GOT3 (cell line): Measurements from ENCODE around the gene APLNR.
"Not testable (repeated sequence)": the region's sequence is repeated elsewhere in the genome, so short reads cannot be mapped to it uniquely, and the experiment has no call there.

Experiments
- DNase-seq: peaks from one replicate; lab custom pipeline; 2025; ENCODE audit warnings: mixed read lengths; lab: John Stamatoyannopoulos, UW

APLNR gene

DNA sequence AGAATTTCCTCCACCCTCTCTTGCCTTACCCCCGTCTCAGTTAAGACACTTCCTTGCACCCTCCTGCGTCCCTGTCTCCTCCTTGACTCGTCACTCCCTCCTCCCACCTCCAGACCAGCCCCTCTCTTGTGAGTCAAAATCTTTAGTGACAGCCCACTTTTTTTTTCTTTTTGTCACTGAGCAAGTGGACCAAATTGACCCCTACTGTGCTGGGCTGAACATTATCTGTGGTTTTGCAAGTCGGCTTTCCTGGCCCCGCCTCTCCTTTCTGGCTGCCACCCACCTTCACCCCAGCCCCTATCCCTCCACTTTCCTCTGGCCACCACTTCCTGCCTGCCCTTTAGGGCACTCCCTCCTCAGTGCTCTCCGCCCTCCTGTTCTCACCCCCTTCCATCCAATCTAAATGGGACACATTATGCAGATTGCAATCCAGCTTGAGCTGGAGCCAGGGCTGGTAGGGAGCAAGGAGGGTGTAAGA is at the start of gene APLNR:
Gene APLNR, minus strand, starts transcription at position 47 of the 478 bp plus-strand sequence. CDS start 246 bp downstream, outside the sequence.
- DNase-seq: no peak

DNA sequence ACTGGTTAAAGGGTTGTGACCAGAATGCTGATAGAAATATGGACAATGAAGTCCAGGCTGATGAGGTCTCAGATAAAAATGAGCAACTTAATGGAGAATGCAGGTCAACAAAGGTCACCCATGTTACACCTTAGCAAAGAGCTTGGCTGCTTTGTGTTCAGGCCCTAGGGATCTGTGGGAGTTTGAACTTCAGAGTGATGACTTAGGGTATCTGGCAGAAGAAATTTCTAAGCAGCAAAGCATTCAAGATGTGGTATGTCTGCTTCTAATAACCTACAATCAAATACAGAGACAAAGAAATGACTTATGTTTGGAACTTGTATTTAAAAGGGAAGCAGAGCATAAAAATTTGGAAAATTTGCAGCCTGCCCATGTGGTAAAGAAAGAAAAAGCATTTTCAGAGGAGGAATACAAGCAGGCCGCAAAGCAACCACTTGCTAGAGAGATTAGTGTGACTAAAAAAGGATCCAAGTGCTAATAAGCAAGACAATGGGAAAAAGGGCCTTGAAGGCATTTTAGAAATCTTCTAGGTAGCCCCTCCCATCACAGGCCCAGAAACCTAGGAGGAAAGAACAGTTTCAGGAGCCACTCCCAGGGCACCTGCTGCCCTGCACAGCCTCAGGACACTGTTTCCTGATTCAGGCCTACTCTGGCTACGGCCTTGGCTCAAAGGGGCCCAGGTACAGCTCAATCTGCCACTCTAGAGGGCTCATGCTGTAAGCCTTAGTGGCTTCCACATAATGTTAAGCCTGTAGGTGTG is 46.4 kb upstream of the APLNR start:
- DNase-seq: no peak

DNA sequence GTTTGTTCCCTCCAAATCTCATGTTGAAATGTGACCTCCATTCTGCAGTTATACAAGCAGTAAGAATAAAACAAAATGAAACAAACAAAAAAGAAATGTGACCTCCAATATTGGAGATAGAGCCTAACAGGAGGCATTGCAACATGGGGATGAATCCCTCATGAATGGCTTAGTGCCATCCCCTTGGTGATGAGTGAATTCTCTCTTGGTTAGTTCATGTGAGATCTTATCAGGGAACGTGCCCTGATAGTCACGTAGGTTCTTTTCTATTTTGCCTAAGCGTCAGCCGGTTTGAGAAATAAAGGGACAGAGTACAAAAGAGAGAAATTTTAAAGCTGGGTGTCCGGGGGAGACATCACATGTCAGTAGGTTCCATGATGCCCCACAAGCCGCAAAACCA is 44.5 kb upstream of the APLNR start:
- not testable (repeated sequence) for DNase-seq

DNA sequence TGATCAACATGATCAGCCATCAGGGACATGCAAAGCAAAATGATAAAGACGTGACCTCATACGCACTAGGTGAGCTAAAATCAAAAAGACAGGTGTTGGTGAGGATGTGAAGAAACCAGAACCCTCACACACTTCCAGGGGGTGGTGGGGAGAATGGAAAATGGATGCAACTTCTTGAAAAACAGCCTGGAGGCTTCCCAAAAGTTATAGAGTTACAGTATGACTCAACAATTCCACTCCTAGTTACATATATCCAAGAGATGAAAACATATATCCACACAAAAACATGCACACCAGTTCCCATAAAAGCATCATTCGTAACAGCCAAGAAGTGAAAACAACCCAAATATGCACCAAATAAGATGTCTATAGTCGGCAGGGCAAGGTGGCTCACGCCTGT is 42.1 kb upstream of the APLNR start:
- no peak for DNase-seq

DNA sequence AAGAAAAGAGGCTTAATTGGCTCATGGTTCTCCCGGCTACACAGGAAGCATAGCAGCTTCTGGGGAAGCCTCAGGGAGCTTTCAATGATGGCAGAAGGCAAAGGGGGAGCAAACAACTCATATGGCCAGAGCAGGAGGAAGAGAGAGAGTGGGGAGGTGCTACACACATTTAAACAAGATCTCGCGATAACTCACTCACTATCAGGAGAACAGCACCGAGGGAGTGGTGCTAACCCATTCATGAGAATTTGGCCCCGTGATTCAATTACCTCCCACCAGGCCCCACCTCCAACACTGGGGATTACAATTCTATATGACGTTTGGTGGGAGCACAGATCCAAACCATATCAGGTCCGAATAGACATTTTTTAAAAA is 41.7 kb upstream of the APLNR start:
- DNase-seq: no peak

DNA sequence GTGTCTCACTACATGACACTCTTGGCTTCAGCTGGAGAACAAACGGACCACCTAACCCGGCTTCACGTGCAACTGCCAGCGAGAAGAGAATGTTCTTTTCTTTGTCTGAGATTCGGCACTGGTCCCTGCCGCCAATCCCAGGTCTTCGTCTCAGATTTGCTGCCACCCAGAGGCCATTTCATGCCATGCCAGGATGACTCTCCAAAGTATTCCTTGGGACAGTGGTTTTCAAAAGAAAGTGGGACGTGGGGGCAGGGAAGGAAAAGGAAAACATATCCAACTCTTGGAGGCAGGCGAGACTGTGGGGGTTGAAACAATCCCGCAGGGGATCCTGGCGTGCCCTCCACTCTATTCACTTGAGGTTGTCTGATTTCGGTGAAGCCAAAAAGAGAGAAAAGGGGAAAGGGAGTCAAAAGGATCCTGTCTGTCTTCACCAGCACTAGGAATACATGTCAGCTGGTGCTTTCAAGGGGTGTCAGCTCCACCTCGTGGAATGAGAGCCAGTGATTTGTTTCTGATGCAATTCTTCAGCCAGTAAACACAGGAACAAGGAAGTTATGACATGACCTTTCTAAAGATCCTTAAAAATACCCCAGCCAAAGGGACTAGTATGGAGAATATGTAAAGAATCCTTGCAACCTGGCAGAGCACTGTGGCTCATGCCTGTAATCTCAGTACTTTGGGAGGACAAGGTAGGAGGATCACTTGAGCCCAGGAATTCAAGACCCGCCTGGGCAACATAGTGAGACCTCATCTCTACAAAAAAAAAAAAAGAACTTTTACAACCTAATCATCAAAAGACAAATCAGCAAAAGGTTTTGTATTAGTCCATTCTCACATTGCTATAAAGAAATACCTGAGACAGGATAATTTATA is 41.0 kb upstream of the APLNR start:
- DNase-seq: peak; percentile 44

DNA sequence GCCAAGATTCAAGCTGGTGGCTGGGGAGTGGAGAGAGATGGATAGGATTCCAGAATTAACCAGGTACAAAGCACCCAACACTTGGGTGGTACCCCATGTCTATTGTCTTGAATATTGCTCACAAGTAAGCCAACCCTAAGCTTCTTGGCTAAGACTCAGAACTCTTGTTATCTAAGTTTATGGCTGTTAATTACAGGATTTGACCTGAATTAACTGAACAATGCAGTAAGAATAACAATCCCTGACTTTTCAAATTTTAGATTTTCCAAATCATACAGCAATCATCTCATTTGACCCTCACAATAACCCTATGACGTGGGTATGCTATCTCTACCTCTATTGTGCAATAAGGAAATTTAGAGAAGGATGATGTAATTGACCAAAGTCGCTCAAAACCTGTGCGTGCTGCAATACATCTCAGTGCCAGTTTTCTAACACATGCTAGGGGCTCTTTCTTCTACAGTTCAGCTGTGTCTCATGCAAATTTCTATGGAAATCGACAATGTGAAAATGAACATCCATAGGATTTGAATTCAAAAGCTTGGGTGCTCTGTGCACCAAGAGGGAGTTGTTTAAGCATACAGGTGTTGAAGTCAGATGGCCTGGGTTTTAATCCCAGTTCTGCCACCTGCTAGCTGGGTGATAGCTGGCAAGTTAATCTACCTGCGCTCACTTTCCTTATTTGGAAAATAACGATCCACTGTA is 40.1 kb upstream of the APLNR start:
- DNase-seq: no peak

DNA sequence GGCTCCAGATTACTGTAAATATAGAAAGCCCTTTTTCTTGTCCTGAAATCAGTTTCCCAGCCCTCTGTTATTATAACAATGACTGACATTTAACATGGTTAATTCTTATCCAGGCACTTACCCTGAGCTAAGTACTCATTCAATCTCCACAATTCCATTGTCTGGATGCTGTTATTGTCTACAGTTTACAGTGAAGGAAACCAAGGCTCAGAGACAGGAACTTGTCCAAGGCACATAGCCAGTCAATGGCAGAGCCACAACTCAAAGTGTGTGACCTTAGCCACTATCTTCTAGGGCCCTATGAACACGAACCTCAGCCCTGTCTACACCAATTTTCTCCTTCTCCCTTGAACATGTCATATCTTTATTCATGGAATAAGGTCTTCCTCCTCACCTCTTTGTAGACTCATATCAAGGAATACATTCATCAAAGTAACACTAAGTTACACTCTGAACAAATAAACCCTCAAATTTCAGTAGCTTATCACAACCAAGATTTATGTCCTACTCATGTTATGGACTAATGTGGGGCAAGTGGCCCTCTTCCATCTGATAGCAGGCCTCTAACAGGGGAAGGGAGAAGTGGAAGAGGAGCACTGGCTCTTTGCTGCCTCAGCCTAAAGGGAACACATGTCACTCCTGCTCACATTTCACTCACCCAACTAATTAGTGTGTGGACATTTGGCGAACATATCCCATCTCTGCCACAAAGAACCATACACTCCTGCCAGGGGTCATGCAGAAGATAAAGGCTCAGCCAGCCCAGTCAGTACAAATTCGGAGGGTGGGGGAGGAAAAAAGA is 39.3 kb upstream of the APLNR start:
- DNase-seq: no peak

DNA sequence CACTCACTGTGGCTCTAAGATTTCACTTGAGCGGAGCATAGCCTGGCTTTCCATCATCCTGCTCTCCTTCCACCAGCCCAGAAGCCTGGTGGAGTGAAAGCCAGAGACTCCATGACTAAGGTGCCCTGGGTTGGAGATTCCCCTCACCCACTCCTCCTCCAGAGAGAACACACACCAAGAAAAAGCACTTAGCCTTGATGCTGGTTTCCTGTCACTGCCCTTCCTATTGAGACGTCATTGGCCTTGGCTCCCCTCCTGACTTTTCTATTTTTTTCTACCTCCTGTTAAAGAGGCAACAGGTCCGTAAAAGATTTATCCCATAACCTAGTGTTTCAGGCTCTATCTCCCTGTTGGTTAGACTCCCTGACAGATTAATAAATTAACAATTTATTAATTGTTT is 38.5 kb upstream of the APLNR start:
- DNase-seq: no peak

DNA sequence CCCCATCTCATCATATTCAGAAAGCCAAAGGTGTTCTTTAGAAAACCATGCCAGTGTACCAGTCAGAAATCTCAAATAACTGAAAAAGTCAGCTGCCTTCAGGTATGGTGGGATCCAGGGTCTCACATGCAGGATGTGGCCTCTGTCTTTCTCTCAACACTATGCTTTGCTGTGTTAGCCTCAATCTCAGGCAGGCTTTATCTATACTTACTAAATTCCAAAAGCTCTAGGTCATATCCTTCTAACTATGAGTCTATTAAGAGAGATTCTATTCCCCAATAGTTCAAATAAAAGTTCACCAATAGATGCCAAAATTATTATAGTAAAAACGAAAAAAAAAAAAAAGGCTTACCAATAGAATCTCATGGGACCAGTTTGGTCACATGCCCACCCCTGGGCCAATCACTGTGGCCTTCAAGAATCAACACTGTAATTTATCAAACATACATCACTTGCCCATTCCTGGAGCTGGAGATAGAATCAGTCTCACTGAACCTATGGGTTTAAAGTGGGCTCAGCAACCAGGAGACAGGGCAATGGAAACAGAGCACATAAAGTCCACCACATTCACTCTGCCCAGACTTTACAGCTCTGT is 38.0 kb upstream of the APLNR start:
- no peak for DNase-seq

DNA sequence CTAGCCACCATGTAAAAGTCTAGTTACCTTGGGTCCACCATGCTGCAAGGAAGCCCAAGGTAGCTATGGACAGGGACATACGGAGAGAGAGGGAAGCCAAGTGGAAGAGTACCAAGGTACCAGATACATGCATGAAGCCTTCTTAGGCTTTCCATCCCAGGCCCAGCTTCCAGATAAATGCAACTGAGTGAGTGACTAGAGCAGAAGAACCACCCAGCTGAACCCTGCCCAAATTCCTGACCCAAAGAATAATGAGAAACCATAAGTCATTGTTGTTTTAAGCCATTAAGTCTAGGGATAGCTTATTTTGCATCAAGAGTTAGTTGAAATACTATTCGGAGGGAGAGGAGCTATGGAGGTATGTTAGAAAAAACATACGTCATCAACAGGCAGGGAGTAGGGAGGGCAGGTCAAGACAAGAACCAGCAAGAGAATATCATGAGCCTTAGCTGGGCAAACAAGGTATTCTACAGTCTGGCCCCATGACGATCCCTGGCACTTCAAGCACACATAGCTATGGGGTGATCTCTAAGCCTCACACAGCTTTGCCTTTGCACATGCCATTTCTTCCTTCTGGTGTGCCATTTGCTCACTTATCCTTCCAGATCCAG is 36.5 kb upstream of the APLNR start:
- no peak for DNase-seq

DNA sequence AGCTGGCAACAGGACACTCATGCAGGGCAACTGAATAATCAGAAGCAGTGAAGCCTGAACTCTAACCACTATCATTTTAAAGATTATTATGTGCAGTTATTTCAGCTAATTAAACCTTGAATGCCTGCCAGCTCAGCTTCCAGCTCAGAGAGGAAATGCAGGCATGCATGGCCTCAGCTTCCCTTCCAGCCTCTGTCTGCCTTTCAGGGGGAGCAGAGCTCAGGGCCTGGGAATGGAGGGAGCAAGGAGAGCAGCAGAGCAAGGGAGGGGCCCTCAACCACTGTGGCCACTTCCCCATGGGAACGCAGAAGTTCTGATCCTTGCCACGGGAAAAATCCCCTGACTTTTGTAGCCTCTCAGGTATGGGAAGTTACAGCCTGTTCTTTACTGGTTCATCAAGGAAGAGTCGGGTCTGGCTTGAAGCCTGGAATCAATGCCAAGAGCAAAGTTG is 32.5 kb upstream of the APLNR start:
- no peak for DNase-seq

DNA sequence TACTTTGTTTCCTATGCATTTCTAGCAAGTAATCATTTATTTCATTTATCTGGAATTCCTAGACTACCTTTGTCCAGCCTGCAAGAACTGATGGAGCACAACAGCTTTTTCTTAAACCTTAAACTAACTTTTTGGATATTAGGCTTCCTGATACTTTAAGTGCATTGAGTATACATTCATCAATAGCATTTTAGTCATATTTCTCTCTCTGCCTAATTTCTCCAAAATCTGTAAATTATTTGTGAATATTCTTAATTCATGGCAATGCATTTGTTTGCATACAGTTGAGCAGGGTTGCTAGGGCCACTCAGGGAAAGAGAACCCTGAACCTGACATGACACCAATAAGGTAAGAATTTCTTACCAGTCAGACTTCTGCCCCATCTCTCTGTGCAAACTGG is 29.1 kb upstream of the APLNR start:
- DNase-seq: no peak

DNA sequence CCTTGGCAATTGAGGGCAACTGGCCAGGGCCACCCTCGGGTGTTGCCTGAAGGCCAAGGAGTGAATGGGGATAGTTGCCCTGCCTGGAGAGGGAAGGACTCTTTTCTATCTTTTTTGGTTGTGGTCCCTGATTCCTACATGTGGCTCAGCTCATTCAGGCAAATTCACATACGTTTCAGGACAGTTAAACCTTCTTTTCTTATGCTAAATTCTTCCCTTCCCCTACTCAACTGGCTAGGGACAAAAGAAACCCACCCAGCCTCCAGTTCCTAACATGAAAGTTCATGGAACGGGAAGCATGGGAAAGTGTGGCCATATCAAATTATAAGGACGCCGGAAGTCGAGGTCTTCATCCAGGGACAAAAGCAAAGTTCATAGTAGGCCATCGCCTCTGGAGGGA is 26.3 kb upstream of the APLNR start:
- no peak for DNase-seq

DNA sequence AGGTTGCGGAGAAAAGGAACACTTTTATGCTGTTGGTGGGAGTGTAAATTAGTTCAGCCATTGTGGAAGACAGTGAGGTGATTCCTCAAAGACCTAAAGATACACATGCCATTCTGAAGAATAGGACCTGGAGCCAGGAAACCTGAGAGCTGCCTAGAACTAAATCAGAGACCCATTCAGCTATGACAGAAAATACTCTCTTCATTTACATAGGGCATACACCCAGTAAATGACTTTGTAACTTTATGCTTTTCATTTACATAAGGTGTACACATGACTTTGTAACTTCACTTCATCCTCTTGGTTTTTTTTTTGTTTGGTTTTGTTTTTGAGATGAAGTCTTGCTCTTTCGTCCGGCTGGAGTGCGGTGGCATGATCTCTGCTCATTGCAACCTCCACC is 25.1 kb upstream of the APLNR start:
- no peak for DNase-seq

DNA sequence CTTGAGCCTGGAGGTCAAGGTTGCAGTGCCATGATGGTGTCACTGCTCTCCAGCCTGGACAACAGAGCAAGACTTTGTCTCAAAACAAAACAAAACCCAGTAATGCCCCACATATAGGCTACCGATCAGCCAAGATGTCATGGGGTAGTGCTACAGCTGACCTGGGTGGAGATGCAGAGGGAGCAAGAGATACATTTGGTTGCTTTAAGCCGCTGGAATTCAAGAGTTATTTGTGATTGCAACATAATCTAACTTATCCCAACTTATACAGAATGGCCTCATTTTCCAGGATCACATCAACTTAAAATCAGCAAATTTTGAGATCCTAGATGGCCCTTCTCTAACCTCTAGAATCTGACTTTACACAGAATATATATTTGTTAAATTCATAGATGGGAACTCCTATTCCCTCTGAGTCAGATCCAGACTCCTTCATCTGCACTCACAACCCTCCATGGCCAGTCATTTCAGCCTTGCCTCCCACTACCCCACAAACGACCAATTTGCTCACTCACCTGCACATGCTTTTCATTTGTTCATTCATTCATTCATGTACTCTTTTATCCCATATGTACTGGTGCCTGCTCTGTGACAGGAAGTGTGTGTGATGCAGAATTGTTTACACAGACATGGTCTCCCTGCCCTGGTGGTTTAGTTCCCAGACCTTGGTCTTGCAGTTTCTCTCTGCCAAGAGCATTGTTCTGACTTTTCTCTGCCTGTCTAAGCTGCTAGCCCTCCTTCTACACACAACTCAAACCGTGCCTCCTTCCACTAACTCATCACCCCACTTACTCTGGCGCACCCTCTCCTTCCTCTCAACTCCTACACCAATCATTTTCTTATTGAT is 24.1 kb upstream of the APLNR start:
- DNase-seq: no peak

DNA sequence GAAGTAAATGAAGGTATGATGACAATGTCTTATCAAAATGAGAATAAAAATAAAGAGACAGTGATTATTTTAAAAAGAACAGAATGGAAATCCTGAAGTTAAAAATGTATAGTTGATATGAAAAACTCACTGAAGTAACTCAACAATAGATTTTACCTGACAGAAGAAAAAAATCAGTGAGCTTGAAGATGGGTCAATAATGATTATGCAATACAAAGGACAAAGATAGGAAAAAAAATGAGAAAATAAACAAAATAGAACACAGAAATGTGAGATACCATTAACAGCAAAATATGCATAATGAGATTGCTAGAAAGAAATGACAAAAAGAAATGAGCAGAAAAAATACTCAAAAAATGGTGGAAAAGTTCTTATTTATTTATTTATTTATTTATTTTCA is 19.1 kb upstream of the APLNR start:
- no peak for DNase-seq

DNA sequence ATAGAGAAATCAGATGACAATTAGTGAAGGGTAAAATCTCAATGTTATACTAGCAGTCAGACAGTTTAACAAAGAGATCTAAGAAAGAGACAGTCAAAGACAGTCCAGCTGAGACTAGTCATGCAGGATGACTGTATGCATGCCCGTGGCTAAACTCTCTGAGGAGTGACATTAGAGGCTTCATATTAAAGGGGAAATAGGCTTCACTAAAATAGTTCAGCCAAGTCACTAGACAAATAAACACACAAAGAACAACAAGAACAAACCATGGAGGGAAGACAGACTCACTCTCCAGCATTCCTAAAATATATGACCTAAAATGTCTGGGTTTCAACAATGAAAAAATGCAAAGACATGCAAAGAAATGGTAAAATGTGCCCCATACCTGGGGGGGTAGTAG is 18.6 kb upstream of the APLNR start:
- DNase-seq: no peak

DNA sequence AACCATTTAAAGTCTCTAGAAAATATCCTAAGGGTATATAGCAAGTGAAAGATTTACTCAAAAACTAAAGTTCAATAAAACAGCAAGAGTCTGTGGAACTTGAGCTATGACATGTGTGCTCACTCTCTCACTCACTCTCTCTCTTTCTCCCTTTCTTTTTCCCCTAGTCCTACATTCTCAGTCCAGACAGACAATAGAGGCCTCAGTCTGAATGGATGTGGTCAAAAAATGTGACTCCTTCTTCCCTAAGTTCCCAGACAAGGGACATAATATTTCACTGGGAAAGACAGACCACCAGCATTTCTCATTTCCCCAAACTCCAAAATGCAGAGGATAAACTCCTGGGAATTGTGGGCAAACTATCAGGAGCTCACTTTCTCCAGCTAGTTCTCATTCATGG is 17.6 kb upstream of the APLNR start:
- no peak for DNase-seq
